Measurements from ENCODE around the gene AMMECR1.
A peak's percentile ranks its signal among the peaks of the same experiment; 100 is the strongest.

The AMMECR1 gene

DNA sequence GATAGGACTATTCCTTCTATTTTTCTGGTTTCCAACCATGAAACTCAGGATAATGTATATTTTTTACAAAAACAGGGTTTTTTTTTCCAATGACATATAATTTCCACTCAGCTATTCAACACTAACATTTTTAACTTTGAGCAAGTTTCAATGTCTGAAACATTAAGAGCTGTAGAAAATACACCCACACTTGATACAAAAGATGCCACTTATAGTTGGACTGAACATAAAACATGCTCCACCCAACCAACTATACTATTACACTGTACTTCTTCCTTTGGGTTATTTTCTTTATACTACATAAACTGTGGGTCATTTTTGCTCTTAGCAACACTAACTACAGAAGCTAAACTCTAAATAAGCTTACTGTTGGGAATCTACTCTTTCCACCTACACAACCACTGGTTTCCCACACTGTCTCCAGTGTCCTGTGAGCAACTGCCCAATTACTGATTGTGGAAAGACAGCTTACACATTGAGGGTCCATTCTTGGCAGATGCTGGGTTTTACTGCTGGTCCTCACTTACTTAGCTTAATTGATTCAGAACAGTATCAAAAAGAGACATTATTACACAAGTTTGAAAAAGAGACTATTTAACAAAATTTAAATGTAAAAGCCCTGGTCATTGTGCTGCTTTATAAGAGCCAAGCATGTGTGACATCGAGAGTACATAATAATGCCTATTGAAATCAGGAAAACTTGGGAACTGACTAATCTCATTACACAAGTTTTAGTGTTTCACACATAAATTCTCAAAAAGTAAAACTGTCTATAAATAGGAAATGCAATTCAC is 6.3 kb downstream of the AMMECR1 start:
- no peak for DNase-seq (ENCODE audit: low spot score)
- TF ChIP-seq, protein P1, sequence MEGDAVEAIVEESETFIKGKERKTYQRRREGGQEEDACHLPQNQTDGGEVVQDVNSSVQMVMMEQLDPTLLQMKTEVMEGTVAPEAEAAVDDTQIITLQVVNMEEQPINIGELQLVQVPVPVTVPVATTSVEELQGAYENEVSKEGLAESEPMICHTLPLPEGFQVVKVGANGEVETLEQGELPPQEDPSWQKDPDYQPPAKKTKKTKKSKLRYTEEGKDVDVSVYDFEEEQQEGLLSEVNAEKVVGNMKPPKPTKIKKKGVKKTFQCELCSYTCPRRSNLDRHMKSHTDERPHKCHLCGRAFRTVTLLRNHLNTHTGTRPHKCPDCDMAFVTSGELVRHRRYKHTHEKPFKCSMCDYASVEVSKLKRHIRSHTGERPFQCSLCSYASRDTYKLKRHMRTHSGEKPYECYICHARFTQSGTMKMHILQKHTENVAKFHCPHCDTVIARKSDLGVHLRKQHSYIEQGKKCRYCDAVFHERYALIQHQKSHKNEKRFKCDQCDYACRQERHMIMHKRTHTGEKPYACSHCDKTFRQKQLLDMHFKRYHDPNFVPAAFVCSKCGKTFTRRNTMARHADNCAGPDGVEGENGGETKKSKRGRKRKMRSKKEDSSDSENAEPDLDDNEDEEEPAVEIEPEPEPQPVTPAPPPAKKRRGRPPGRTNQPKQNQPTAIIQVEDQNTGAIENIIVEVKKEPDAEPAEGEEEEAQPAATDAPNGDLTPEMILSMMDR (IDR thresholded peaks at IDR 0.05; ENCODE audit: extremely low read depth, insufficient read depth, missing control alignments) = no peak
- in situ Hi-C loops (cut with MboI; ENCODE audit: low pct_unique_long_range_greater_than_20kb, low sequenced_read_pairs, unreplicated experiment) = no loop called here

DNA sequence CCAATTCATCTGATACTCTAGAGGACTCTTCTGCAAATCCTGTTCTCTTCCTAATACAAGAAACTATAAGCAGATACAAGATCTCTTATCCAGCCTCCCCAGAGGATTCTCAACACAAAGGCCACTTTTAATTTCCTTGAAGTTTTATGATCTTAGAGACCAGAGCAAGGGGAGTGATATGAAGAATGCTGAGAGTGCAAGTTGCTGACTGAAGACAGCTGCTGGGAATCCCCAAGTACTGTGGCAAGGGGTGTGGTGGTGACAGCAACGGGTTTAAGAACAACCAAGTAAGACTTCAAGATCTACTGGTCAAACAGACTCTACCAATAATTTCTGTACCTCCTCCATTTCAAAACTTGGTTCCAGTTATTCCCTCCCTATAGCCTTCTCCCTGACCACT is 7.0 kb downstream of the AMMECR1 start:
- in situ Hi-C loops (cut with MboI; ENCODE audit: low pct_unique_long_range_greater_than_20kb, low sequenced_read_pairs, unreplicated experiment) = no loop called here
- TF ChIP-seq, protein P1 (IDR thresholded peaks at IDR 0.05; ENCODE audit: extremely low read depth, insufficient read depth, missing control alignments) = no peak
- peak; percentile 49 for DNase-seq (ENCODE audit: low spot score)

DNA sequence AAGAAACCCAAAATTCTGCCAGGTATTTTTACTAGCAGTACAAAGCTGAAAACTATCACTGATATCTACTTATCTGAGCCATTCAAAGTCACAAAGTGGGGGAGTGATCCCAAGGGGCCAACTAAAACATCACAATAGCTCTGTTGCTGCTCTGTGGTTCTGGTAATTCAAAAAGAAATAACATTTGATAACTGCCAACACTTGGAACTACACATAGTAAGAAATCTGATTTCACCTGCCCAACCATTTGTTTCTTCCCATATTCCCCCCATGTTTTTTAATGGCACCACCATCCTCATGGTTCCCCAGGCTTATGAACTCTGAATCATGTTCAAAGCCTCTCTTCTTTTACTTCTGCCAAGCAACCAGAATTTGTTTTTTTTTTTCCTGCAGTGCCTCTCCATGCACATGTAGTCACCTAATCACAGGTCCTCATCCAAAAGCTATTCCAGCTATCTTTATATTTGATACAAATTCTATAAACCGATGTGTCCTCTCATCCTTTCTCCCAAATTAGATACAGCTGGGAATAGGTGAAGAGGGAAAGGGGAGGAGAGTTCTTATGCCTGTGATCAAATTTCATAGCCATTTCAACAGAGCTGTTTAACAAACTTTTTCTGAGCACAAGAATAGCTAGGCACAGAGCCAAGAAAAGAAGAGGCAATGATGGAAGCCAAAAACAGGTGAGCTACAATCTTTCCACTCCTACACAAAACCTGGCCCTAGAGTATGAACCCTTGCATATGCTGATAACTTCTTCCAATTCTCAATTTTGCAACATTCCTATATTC is 7.7 kb downstream of the AMMECR1 start:
- TF ChIP-seq, protein P1 (IDR thresholded peaks at IDR 0.05; ENCODE audit: extremely low read depth, insufficient read depth, missing control alignments) = no peak
- DNase-seq (ENCODE audit: low spot score) = no peak
- in situ Hi-C loops (cut with MboI; ENCODE audit: low pct_unique_long_range_greater_than_20kb, low sequenced_read_pairs, unreplicated experiment) = no loop called here

DNA sequence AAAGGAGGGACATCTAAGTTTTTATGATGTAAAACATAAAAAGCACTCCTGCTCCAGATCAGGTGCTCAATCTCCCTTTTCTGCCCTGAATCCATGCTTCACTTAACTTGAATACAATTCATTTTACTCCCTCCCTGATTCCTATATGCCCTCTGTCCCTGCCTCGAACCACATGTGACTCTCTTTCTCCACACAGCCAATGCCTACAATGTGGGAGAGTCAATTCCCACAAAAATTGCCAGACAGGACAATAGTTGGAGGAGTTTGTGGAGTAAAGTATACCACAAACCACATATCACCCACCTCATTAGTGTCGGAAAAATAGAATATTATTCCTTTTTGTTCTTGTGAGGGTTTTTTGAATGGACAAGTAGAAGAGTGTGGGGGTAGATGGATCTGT is 9.7 kb downstream of the AMMECR1 start:
- TF ChIP-seq, protein P1 (IDR thresholded peaks at IDR 0.05; ENCODE audit: extremely low read depth, insufficient read depth, missing control alignments) = no peak
- DNase-seq (ENCODE audit: low spot score) = no peak
- in situ Hi-C loops (cut with MboI; ENCODE audit: low pct_unique_long_range_greater_than_20kb, low sequenced_read_pairs, unreplicated experiment) = no loop called here

DNA sequence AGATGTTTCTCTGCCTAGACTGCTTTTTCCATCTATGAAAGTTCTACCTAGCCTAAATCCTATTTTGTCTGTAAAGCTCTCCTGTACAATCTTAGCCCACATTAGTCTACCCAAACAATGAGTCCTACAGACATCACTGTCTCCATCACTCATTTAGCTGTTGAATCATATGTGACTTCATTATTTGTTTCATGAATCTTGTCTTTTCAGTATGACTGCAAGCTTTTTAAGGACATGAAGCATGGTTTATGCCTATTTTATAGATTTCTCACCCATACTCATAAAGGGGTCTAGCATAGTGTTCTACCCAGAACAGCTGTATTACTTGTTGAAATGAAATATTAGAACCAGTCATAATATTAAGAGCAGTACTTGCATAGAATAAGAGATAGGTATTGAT is 13.0 kb downstream of the AMMECR1 start:
- in situ Hi-C loops (cut with MboI; ENCODE audit: low pct_unique_long_range_greater_than_20kb, low sequenced_read_pairs, unreplicated experiment) = no loop called here
- DNase-seq (ENCODE audit: low spot score) = no peak
- TF ChIP-seq, protein P1 (IDR thresholded peaks at IDR 0.05; ENCODE audit: extremely low read depth, insufficient read depth, missing control alignments) = no peak

DNA sequence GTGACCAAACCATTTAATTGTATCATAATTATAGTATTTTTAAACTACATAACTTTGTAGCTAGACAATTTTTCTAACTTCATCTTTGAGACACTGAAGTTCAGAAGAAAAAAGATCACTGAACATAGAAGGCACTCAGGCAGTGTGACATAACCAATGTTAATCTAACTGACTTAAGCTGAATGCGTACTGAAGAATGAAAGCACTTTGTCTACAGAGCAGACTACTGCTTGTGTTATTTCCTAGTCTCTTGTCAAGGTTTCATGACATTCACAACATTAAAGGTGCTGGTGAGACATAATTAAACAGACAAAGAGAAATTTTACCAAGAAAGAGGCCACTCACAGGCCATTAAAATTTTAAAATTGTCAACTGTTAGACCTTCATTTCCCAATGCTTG is 13.5 kb downstream of the AMMECR1 start:
- TF ChIP-seq, protein P1 (IDR thresholded peaks at IDR 0.05; ENCODE audit: extremely low read depth, insufficient read depth, missing control alignments) = no peak
- in situ Hi-C loops (cut with MboI; ENCODE audit: low pct_unique_long_range_greater_than_20kb, low sequenced_read_pairs, unreplicated experiment) = no loop called here

More for the DNA sequence above, 13.5 kb downstream of the AMMECR1 start:
- no peak for DNase-seq (ENCODE audit: low spot score)

Measured in GM13977 (cell line).